SK-MEL-5 (cell line): ENCODE results near the gene IMMP2L. TPM values are rescaled to one million over a fixed set of nuclear protein-coding genes. Genes with fewer than 3 reads are reported as not detected.
"Not testable (repeated sequence)": the region's sequence is repeated elsewhere in the genome, so short reads cannot be mapped to it uniquely, and the experiment has no call there.

Source experiments
- DNase-seq: peaks from one replicate; pipeline ENCODE4 v3.0.0-alpha.2; 2016; ENCODE audit warnings: low read depth, low spot score
- in situ Hi-C: cut with HindIII; loops from 2 replicates; pipeline ENCODE4 v1.10.0; 2016; ENCODE audit warnings: low sequenced_read_pairs, high pct_unique_total_duplicates, low pct_unique_long_range_greater_than_20kb
- total RNA-seq: library from RNA; depleted of rRNA; stranded (reverse); fragments of >200 nt; shearing (Covaris generic); gene quantifications from 2 replicates; pipeline ENCODE4 v1.2.3, GENCODE V29; 2014

IMMP2L gene
- total RNA-seq, 1 experiment from 2014 or later = 58.2 TPM

- in situ Hi-C loops = no loop called here
Measured at GRCh38 chr7:111477462-111478225, 84.6 kb downstream of the IMMP2L start.

GRCh38 chr7:111476586-111477293 is 85.6 kb downstream of the IMMP2L start:
- DNase-seq = no peak
- in situ Hi-C loops = no loop called here

More at GRCh38 chr7:111477462-111478225, 84.6 kb downstream of the IMMP2L start:
- no peak for DNase-seq

GRCh38 chr7:111475959-111476358 is 86.3 kb downstream of the IMMP2L start:
- in situ Hi-C loops = no loop called here
- no peak for DNase-seq

GRCh38 chr7:111475419-111475748 is 86.9 kb downstream of the IMMP2L start:
- in situ Hi-C loops = no loop called here
- DNase-seq = no peak

- in situ Hi-C loops = no loop called here
Measured at GRCh38 chr7:111474723-111475418, 87.4 kb downstream of the IMMP2L start.

GRCh38 chr7:111473449-111474198 is 88.7 kb downstream of the IMMP2L start:
- DNase-seq = no peak
- in situ Hi-C loops = no loop called here

More at GRCh38 chr7:111474723-111475418, 87.4 kb downstream of the IMMP2L start:
- DNase-seq = no peak

GRCh38 chr7:111470998-111471397 is 91.3 kb downstream of the IMMP2L start:
- in situ Hi-C loops = no loop called here
- DNase-seq = no peak

GRCh38 chr7:111469894-111470293 is 92.4 kb downstream of the IMMP2L start:
- DNase-seq, in situ Hi-C loops: not testable (repeated sequence)

- in situ Hi-C loops, DNase-seq: not testable (repeated sequence)
Measured at GRCh38 chr7:111465774-111466173, 96.5 kb downstream of the IMMP2L start.

- no peak for DNase-seq
Measured at GRCh38 chr7:111460695-111461094, 101.6 kb downstream of the IMMP2L start.

GRCh38 chr7:111459757-111460280 is 102.5 kb downstream of the IMMP2L start:
- in situ Hi-C loops = no loop called here
- no peak for DNase-seq

More at GRCh38 chr7:111460695-111461094, 101.6 kb downstream of the IMMP2L start:
- in situ Hi-C loops = no loop called here

- no peak for DNase-seq
- in situ Hi-C loops = no loop called here
Measured at GRCh38 chr7:111459065-111459756, 103.1 kb downstream of the IMMP2L start.

- in situ Hi-C loops, DNase-seq: not testable (repeated sequence)
Measured at GRCh38 chr7:111450705-111451104, 111.6 kb downstream of the IMMP2L start.

- DNase-seq, in situ Hi-C loops: not testable (repeated sequence)
Measured at GRCh38 chr7:111447502-111447901, 114.8 kb downstream of the IMMP2L start.

GRCh38 chr7:111439977-111440376 is 122.3 kb downstream of the IMMP2L start:
- no peak for DNase-seq
- in situ Hi-C loops = no loop called here

- no peak for DNase-seq
- in situ Hi-C loops = no loop called here
Measured at GRCh38 chr7:111438369-111439289, 123.7 kb downstream of the IMMP2L start.
